HEK293 (cell line): ENCODE measurements around the gene NAT8L.

Experiments
- CTCF ChIA-PET: fragments of 350-600 bp; formaldehyde crosslinking; extraction: SDS; loops from one replicate; lab custom pipeline; 2021; ENCODE audit warnings: antibody characterized with exemption; lab: Yijun Ruan, JAX
- POLR2A ChIA-PET: fragments of 300-600 bp; formaldehyde crosslinking; extraction: SDS; loops from one replicate; lab custom pipeline; 2020; ENCODE audit warnings: antibody characterized with exemption, inconsistent platforms; lab: Yijun Ruan, JAX
- H3K27ac ChIP-seq: fragments of 200-500 bp; sonication (Bioruptor generic); 2 replicates; pipeline ENCODE4 v1.5.1; 2014; ENCODE audit warnings: low read depth, low read length, control low read depth, inconsistent platforms; ENCODE audit errors: extremely low read depth
- H3K36me3 ChIP-seq, 2 experiments: fragments of 200-500 bp in 1 of 2; sonication (Bioruptor generic) in 1 of 2; 1 replicate in 1 of 2; 2 replicates in 1 of 2; pipeline ENCODE4 v1.5.1; 2014 to 2017; ENCODE audit warnings: inconsistent platforms in 2 of 2, low read length in 2 of 2; ENCODE audit not compliant: control insufficient read depth in 2 of 2, insufficient read depth in 1 of 2
- H3K4me1 ChIP-seq: fragments of 200-500 bp; sonication (Bioruptor generic); 2 replicates; pipeline ENCODE4 v1.5.1; 2014; ENCODE audit warnings: mild to moderate bottlenecking, low read length, inconsistent platforms; ENCODE audit not compliant: control insufficient read depth, insufficient read depth
- H3K4me3 ChIP-seq: 2 replicates; pipeline ENCODE4 v1.5.1; 2011; ENCODE audit warnings: low read depth, mild to moderate bottlenecking, control low read depth, low read length, moderate library complexity
- H3K9me3 ChIP-seq: fragments of 200-500 bp; sonication (Bioruptor generic); 2 replicates; pipeline ENCODE4 v1.5.1; 2014; ENCODE audit warnings: low read depth, low read length, inconsistent platforms; ENCODE audit not compliant: control insufficient read depth, insufficient read depth
- FEZF1 ChIP-seq: fragments of 450-650 bp; formaldehyde crosslinking; IDR thresholded peaks from 2 replicates; pipeline ENCODE4 v1.5.1; 2016; ENCODE audit warnings: missing biosample characterization, missing genetic modification characterization
- HOXD13 ChIP-seq: sonication (generic); formaldehyde crosslinking; IDR thresholded peaks from 2 replicates; pipeline ENCODE4 v1.8.0; 2022; ENCODE audit warnings: missing genetic modification reagents, borderline replicate concordance
- IKZF3 ChIP-seq: fragments of 450-650 bp; IDR thresholded peaks from 2 replicates; pipeline ENCODE4 v1.5.0; 2018; ENCODE audit warnings: missing biosample characterization, mild to moderate bottlenecking, missing genetic modification characterization, moderate library complexity
- INSM2 ChIP-seq: fragments of 450-650 bp; formaldehyde crosslinking; IDR thresholded peaks from 2 replicates; pipeline ENCODE4 v1.5.1; 2016; ENCODE audit warnings: missing biosample characterization, missing genetic modification characterization
- OSR2 ChIP-seq: fragments of 450-650 bp; formaldehyde crosslinking; IDR thresholded peaks from 2 replicates; pipeline ENCODE4 v1.5.1; 2016; ENCODE audit warnings: missing biosample characterization, missing genetic modification characterization
- PRDM4 ChIP-seq: fragments of 450-650 bp; formaldehyde crosslinking; IDR thresholded peaks from 2 replicates; pipeline ENCODE4 v1.5.1; 2017; ENCODE audit warnings: missing biosample characterization, missing genetic modification characterization
- SP2 ChIP-seq: fragments of 450-650 bp; formaldehyde crosslinking; IDR thresholded peaks from 2 replicates; pipeline ENCODE4 v1.5.1; 2016; ENCODE audit warnings: missing biosample characterization, missing genetic modification characterization
- TRIM28 ChIP-seq: IDR thresholded peaks from 2 replicates; pipeline ENCODE4 v1.6.1; 2011; ENCODE audit warnings: low read length, control low read depth, borderline replicate concordance
- ZNF280D ChIP-seq: fragments of 450-650 bp; formaldehyde crosslinking; IDR thresholded peaks from 2 replicates; pipeline ENCODE4 v1.5.1; 2016; ENCODE audit warnings: missing biosample characterization, missing genetic modification characterization
- ZNF350 ChIP-seq: fragments of 450-650 bp; formaldehyde crosslinking; IDR thresholded peaks from 2 replicates; pipeline ENCODE4 v1.5.0; 2017; ENCODE audit warnings: missing biosample characterization, mild to moderate bottlenecking, missing genetic modification characterization
- ZNF473 ChIP-seq: fragments of 450-650 bp; formaldehyde crosslinking; IDR thresholded peaks from 2 replicates; pipeline ENCODE4 v1.5.1; 2017; ENCODE audit warnings: missing biosample characterization, missing genetic modification characterization
- ZNF530 ChIP-seq: fragments of 450-650 bp; formaldehyde crosslinking; IDR thresholded peaks from 2 replicates; pipeline ENCODE4 v1.5.1; 2016; ENCODE audit warnings: low read depth, missing biosample characterization, missing genetic modification characterization
- ZNF645 ChIP-seq: fragments of 450-650 bp; formaldehyde crosslinking; IDR thresholded peaks from 2 replicates; pipeline ENCODE4; 2016; ENCODE audit warnings: missing biosample characterization, missing genetic modification characterization
- ZNF660 ChIP-seq: fragments of 450-650 bp; IDR thresholded peaks from 2 replicates; pipeline ENCODE4 v1.5.1; 2018; ENCODE audit warnings: missing biosample characterization, mild to moderate bottlenecking, missing genetic modification characterization
- ZNF670 ChIP-seq: fragments of 450-650 bp; formaldehyde crosslinking; IDR thresholded peaks from 2 replicates; pipeline ENCODE4 v1.5.1; 2016; ENCODE audit warnings: missing biosample characterization, missing genetic modification characterization, low read depth
- ZNF791 ChIP-seq: fragments of 450-650 bp; formaldehyde crosslinking; IDR thresholded peaks from 2 replicates; pipeline ENCODE4 v1.5.1; 2016; ENCODE audit warnings: missing biosample characterization, missing genetic modification characterization
- ZSCAN5A ChIP-seq: fragments of 450-650 bp; formaldehyde crosslinking; IDR thresholded peaks from 2 replicates; pipeline ENCODE4 v1.5.1; 2016; ENCODE audit warnings: missing biosample characterization, missing genetic modification characterization

Gene NAT8L

GRCh38 chr4:2102045-2102883 is 43.1 kb downstream of the NAT8L start:
- Histone ChIP-seq H3K27ac (no peak overlapping the region), H3K4me1 (no peaks in the 10 kb centered on the region), H3K4me3 (no peak overlapping the region), H3K36me3 (no peaks in the 10 kb centered on the region), H3K9me3 (no peaks in the 10 kb centered on the region)
- CTCF ChIA-PET = no interaction called here
- POLR2A ChIA-PET = no interaction called here
- TF ChIP-seq ZNF645 (tag by site-specific recombination) (no peak), ZNF660 (tag by site-specific recombination) (no peak), OSR2 (tag by site-specific recombination) (no peak), ZSCAN5A (tag by site-specific recombination) (no peak), ZNF280D (tag by site-specific recombination) (no peak), PRDM4 (no peak), INSM2 (tag by site-specific recombination) (no peak), ZNF530 (no peak), HOXD13 (CRISPR knock-in tag) (no peak), FEZF1 (tag by site-specific recombination) (no peak), ZNF791 (tag by site-specific recombination) (no peak), SP2 (no peak), ZNF670 (no peak), IKZF3 (no peak), ZNF473 (tag by site-specific recombination) (no peak), TRIM28 (no peak), ZNF350 (tag by site-specific recombination) (no peak)
